HCT116 (cell line): Measurements from ENCODE around the gene PPP1R14B. TPM values are rescaled to one million over a fixed set of nuclear protein-coding genes. Genes with fewer than 3 reads are reported as not detected.

Source experiments
- ATAC-seq: fragments of 200-7000 bp; cut with Tn5 transposase; 2 replicates; pipeline ENCODE4 v1.9.1; 2020; ENCODE audit warnings: mild to moderate bottlenecking, moderate library complexity
- BruUV-seq: library from RNA; stranded (reverse); fragments of 400-500 nt; replicated peaks from 2 replicates; lab custom pipeline; 2021; lab: Mats Ljungman, UMichigan
- CTCF ChIA-PET: fragments of 300-600 bp; sonication (Branson Sonifier 250); formaldehyde crosslinking; loops from one replicate; lab custom pipeline; 2021; ENCODE audit warnings: antibody characterized with exemption; lab: Charles Lee
- POLR2A ChIA-PET: fragments of 300-600, 350-600 bp; sonication (Branson Sonifier 250); formaldehyde crosslinking; loops from one replicate; lab custom pipeline; 2021; ENCODE audit warnings: antibody characterized with exemption; lab: Charles Lee
- RAD21 ChIA-PET, 2 experiments: fragments of 300-600 bp; sonication (Branson Sonifier 250); formaldehyde crosslinking; loops; one replicate each; lab custom pipeline; 2023; ENCODE audit warnings: low total read pairs in 2 of 2; ENCODE audit not compliant: uncharacterized antibody in 2 of 2, unreplicated experiment in 2 of 2, low non-redundant PET in 1 of 2; lab: Charles Lee
- DNase-seq: peaks from one replicate; pipeline ENCODE4 v3.0.0-alpha.2; 2010; ENCODE audit warnings: low read depth, low spot score
- H2AFZ ChIP-seq: fragments of 200-600 bp; shearing (Covaris generic), sonication (generic); 2 replicates; pipeline ENCODE4 v1.6.1; 2017; ENCODE audit warnings: low read depth, mixed run types, mixed read lengths, antibody characterized with exemption, low read length; ENCODE audit not compliant: poor library complexity, severe bottlenecking
- H3K27ac ChIP-seq: 2 replicates; pipeline ENCODE4 v1.5.1; 2012; ENCODE audit warnings: low read depth, low read length
- H3K27me3 ChIP-seq: fragments of 200-600 bp; sonication (generic); 2 replicates; pipeline ENCODE4 v1.6.1; 2016; ENCODE audit warnings: mixed run types, low read length, mixed read lengths; ENCODE audit not compliant: insufficient read depth
- H3K36me3 ChIP-seq, 2 experiments: fragments of 200-500 bp in 1 of 2; fragments of 200-600 bp in 1 of 2; sonication (Bioruptor generic) in 1 of 2; sonication (generic) in 1 of 2; 2 replicates each; pipeline versions ENCODE4 v1.5.1 to v1.6.1; 2014 to 2016; ENCODE audit warnings: low read length in 2 of 2, inconsistent platforms in 1 of 2, mixed read lengths in 1 of 2, mixed run types in 1 of 2; ENCODE audit not compliant: insufficient read depth in 2 of 2, control insufficient read depth in 1 of 2
- H3K4me1 ChIP-seq, 2 experiments: fragments of 200-600 bp in 1 of 2; sonication (generic) in 1 of 2; 2 replicates each; pipeline versions ENCODE4 v1.5.1 to v1.6.1; 2012 to 2017; ENCODE audit warnings: low read length in 2 of 2, inconsistent platforms in 1 of 2, mild to moderate bottlenecking in 1 of 2, mixed read lengths in 1 of 2, mixed run types in 1 of 2, moderate library complexity in 1 of 2; ENCODE audit not compliant: insufficient read depth in 2 of 2, control insufficient read depth in 1 of 2
- H3K4me2 ChIP-seq: fragments of 200-600 bp; sonication (generic); 2 replicates; pipeline ENCODE4 v1.6.1; 2017; ENCODE audit warnings: mixed run types, low read length, mixed read lengths
- H3K4me3 ChIP-seq, 2 experiments: fragments of 200-600 bp in 1 of 2; sonication (generic) in 1 of 2; replicated peaks in 1 of 2; 2 replicates each; pipeline ENCODE4 v1.5.1; 2011 to 2016; ENCODE audit warnings: low read length in 2 of 2, control low read depth in 1 of 2, low read depth in 1 of 2, mild to moderate bottlenecking in 1 of 2, mixed read lengths in 1 of 2, mixed run types in 1 of 2
- H3K79me2 ChIP-seq: fragments of 200-600 bp; sonication (generic); 2 replicates; pipeline ENCODE4 v1.6.1; 2017; ENCODE audit warnings: mild to moderate bottlenecking, mixed run types, low read length, moderate library complexity, mixed read lengths; ENCODE audit not compliant: insufficient read depth
- H3K9ac ChIP-seq: fragments of 200-600 bp; sonication (generic); 2 replicates; pipeline ENCODE4 v1.6.1; 2016; ENCODE audit warnings: low read length, mixed read lengths
- H3K9me2 ChIP-seq: fragments of 200-600 bp; sonication (generic), shearing (Covaris generic); 2 replicates; pipeline ENCODE4 v1.6.1; 2017; ENCODE audit warnings: mixed run types, mild to moderate bottlenecking, moderate library complexity; ENCODE audit not compliant: insufficient read depth
- H3K9me3 ChIP-seq, 2 experiments: fragments of 200-500 bp in 1 of 2; fragments of 200-600 bp in 1 of 2; sonication (Bioruptor generic) in 1 of 2; sonication (generic) in 1 of 2; 2 replicates each; pipeline ENCODE4 v1.6.1; 2014 to 2017; ENCODE audit warnings: low read length in 2 of 2, mixed read lengths in 2 of 2, inconsistent platforms in 1 of 2, low read depth in 1 of 2, mild to moderate bottlenecking in 1 of 2, mixed run types in 1 of 2, moderate library complexity in 1 of 2; ENCODE audit not compliant: control insufficient read depth in 1 of 2, insufficient read depth in 1 of 2
- H4K20me1 ChIP-seq: fragments of 200-600 bp; sonication (generic), shearing (Covaris generic); 2 replicates; pipeline ENCODE4 v1.6.1; 2017; ENCODE audit warnings: mixed run types, mild to moderate bottlenecking, moderate library complexity; ENCODE audit not compliant: insufficient read depth
- CBX3 ChIP-seq: IDR thresholded peaks from 2 replicates; pipeline ENCODE4 v1.6.1; 2012; ENCODE audit warnings: low read depth
- EGR1 ChIP-seq: IDR thresholded peaks from 2 replicates; pipeline ENCODE4 v1.6.1; 2012; ENCODE audit warnings: low read depth
- EZH2 ChIP-seq: fragments of 200-600 bp; sonication (generic); IDR thresholded peaks from 2 replicates; pipeline ENCODE4 v1.6.1; 2017; ENCODE audit warnings: antibody characterized with exemption, mixed run types
- MAX ChIP-seq: IDR thresholded peaks from 2 replicates; pipeline ENCODE4 v1.6.1; 2012
- POLR2A ChIP-seq: IDR thresholded peaks from 2 replicates; pipeline ENCODE4 v1.7.0; 2011; ENCODE audit warnings: borderline replicate concordance; ENCODE audit not compliant: insufficient read depth, insufficient read length; ENCODE audit errors: extremely low read depth
- TCF7L2 ChIP-seq: IDR thresholded peaks from 2 replicates; pipeline ENCODE4 v1.7.0; 2011; ENCODE audit warnings: borderline replicate concordance, inconsistent platforms; ENCODE audit not compliant: insufficient read depth, insufficient read length; ENCODE audit errors: extremely low read depth
- YY1 ChIP-seq: IDR thresholded peaks from 2 replicates; pipeline ENCODE4 v1.6.1; 2011; ENCODE audit warnings: low read length, low read depth, moderate library complexity, mild to moderate bottlenecking; ENCODE audit not compliant: insufficient replicate concordance; ENCODE audit errors: extremely low read depth
- ZBTB33 ChIP-seq: IDR thresholded peaks from 2 replicates; pipeline ENCODE4 v1.6.1; 2011; ENCODE audit warnings: mild to moderate bottlenecking, low read length, moderate library complexity; ENCODE audit not compliant: insufficient replicate concordance; ENCODE audit errors: extremely low read depth
- ZFX ChIP-seq: fragments of 450-650 bp; IDR thresholded peaks from 2 replicates; pipeline ENCODE4 v1.6.1; 2017
- intact Hi-C: fragments of 100-400 bp; cut with micrococcal nuclease; formaldehyde crosslinking; loops from 2 replicates; pipeline ENCODE4 v1.10.0; 2022
- total RNA-seq: library from RNA; stranded (reverse); gene quantifications from one replicate; pipeline ENCODE4 v1.2.1, GENCODE V29; 2021; ENCODE audit not compliant: unreplicated experiment

The PPP1R14B gene
- total RNA-seq, 1 experiment from 2014 or later: 332 TPM

GRCh38 chr11:64269540-64270220 is 22.9 kb upstream of the PPP1R14B start (continued):
- TF ChIP-seq ZBTB33 (peak; percentile 65), EZH2 (no peak), EGR1 (no peak), MAX (no peak), CBX3 (no peak)

GRCh38 chr11:64268893-64269539 is 22.3 kb upstream of the PPP1R14B start:
- Histone ChIP-seq H3K27ac (peak overlapping the region; percentile 95), H3K9me2 (no peaks in the 10 kb centered on the region), H3K79me2 (peaks cover 8% of the 10 kb centered on the region; the same call in 1 of the 2 replicates), H3K36me3 (peaks cover 2 to 12% of the 10 kb centered on the region in 2 experiments; a peak in 1 of 4 replicates), H3K27me3 (no peaks in the 10 kb centered on the region), H3K4me2 (peak overlapping the region; percentile 91), H3K4me1 (peaks cover 18 to 31% of the 10 kb centered on the region in 2 experiments; a peak in 3 of 4 replicates), H3K4me3 (peak overlapping the region; percentile 71 to 72), H3K9ac (peak overlapping the region; percentile 80), H4K20me1 (no peaks in the 10 kb centered on the region), H3K9me3 (no peaks in the 10 kb centered on the region), H2AFZ (no peak overlapping the region)
- TF ChIP-seq YY1 (peak; percentile 55), TCF7L2 (peak; percentile 3), POLR2A (peak; percentile 14), ZFX (peak; percentile 64; the same call in 1 of the 2 replicates), MAX (no peak)
- BruUV-seq: no TSS peak
- ATAC-seq: peak; percentile 33
- intact Hi-C loops: no loop called here
- DNase-seq: no peak
- RAD21 ChIA-PET: interaction anchor here in 1 of 2 experiments (0.8 kb wide), 1 partner anchor 42 kb away, joined by 3 read pairs; no protein-coding TSS in a partner anchor
- POLR2A ChIA-PET: interaction anchor here (0.7 to 3.9 kb wide), 14 partner anchors 11 to 83 kb away, joined by 3 to 29 read pairs (median 4); partner anchors contain the start of genes ESRRA, FKBP2, GPR137 and PPP1R14B
- CTCF ChIA-PET: interaction anchor here (0.6 to 2.5 kb wide), 10 partner anchors 17 to 88 kb away, joined by 3 to 11 read pairs (median 4); partner anchors contain the start of genes PRDX5 and TRMT112
